Measurements from ENCODE around the gene FUBP1. TPM values are rescaled to one million over a fixed set of nuclear protein-coding genes. Genes with fewer than 3 reads are reported as not detected.

FUBP1 gene
- total and polyA plus RNA-seq, 9 of the 15 experiments (the other 6 are each of a cell fraction or from before 2014, with no cell fraction given), result 104 to 294 (median 213) TPM

DNA sequence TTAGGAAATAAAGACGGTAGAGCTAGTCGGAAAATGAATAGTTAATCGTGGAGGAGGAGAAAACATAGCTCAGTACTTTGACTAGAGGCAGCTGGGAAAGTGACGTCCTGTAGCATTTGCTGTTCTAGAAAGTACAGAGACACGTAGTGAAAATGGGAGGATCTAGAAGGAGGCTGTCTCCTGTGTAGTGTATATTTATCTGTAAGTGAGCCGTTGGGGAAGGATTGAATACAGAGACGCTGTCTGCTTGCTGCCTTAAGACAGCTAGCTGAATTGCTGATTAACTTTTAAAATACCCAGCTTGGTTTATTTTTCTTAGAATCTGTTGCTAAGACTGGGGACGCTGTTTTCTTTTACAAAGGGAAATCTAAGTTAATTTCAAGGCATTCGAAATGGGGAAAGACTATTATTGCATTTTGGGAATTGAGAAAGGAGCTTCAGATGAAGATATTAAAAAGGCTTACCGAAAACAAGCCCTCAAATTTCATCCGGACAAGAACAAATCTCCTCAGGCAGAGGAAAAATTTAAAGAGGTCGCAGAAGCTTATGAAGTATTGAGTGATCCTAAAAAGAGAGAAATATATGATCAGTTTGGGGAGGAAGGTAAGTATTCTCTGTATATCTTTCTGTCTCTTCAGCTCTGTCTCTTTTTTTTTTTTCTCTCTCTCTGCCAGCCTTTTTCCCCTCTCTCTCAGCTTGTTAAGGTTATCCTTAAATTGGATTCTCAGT is 26.0 kb upstream of the FUBP1 start, which contains the start of gene DNAJB4 (continued):
- TF ChIP-seq, protein P1, sequence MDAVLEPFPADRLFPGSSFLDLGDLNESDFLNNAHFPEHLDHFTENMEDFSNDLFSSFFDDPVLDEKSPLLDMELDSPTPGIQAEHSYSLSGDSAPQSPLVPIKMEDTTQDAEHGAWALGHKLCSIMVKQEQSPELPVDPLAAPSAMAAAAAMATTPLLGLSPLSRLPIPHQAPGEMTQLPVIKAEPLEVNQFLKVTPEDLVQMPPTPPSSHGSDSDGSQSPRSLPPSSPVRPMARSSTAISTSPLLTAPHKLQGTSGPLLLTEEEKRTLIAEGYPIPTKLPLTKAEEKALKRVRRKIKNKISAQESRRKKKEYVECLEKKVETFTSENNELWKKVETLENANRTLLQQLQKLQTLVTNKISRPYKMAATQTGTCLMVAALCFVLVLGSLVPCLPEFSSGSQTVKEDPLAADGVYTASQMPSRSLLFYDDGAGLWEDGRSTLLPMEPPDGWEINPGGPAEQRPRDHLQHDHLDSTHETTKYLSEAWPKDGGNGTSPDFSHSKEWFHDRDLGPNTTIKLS (IDR thresholded peaks at IDR 0.05; ENCODE audit: borderline replicate concordance, low read depth), result peak; percentile 65; the same call in 1 of the 2 replicates
- TF ChIP-seq, protein P2, sequence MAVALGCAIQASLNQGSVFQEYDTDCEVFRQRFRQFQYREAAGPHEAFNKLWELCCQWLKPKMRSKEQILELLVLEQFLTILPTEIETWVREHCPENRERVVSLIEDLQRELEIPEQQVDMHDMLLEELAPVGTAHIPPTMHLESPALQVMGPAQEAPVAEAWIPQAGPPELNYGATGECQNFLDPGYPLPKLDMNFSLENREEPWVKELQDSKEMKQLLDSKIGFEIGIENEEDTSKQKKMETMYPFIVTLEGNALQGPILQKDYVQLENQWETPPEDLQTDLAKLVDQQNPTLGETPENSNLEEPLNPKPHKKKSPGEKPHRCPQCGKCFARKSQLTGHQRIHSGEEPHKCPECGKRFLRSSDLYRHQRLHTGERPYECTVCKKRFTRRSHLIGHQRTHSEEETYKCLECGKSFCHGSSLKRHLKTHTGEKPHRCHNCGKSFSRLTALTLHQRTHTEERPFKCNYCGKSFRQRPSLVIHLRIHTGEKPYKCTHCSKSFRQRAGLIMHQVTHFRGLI (CRISPR knock-in tag; IDR thresholded peaks at IDR 0.05), result no peak
- no peak for TF ChIP-seq KLF6 (CRISPR knock-in tag; IDR thresholded peaks at IDR 0.05; ENCODE audit: borderline replicate concordance)
- TF ChIP-seq MTA3 (IDR thresholded peaks at IDR 0.05; ENCODE audit: borderline replicate concordance), result peak; percentile 93; the same call in 1 of the 2 replicates
- TF ChIP-seq, protein P3, sequence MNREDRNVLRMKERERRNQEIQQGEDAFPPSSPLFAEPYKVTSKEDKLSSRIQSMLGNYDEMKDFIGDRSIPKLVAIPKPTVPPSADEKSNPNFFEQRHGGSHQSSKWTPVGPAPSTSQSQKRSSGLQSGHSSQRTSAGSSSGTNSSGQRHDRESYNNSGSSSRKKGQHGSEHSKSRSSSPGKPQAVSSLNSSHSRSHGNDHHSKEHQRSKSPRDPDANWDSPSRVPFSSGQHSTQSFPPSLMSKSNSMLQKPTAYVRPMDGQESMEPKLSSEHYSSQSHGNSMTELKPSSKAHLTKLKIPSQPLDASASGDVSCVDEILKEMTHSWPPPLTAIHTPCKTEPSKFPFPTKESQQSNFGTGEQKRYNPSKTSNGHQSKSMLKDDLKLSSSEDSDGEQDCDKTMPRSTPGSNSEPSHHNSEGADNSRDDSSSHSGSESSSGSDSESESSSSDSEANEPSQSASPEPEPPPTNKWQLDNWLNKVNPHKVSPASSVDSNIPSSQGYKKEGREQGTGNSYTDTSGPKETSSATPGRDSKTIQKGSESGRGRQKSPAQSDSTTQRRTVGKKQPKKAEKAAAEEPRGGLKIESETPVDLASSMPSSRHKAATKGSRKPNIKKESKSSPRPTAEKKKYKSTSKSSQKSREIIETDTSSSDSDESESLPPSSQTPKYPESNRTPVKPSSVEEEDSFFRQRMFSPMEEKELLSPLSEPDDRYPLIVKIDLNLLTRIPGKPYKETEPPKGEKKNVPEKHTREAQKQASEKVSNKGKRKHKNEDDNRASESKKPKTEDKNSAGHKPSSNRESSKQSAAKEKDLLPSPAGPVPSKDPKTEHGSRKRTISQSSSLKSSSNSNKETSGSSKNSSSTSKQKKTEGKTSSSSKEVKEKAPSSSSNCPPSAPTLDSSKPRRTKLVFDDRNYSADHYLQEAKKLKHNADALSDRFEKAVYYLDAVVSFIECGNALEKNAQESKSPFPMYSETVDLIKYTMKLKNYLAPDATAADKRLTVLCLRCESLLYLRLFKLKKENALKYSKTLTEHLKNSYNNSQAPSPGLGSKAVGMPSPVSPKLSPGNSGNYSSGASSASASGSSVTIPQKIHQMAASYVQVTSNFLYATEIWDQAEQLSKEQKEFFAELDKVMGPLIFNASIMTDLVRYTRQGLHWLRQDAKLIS (CRISPR knock-in tag; IDR thresholded peaks at IDR 0.05), result peak; percentile 6; the same call in 1 of the 2 replicates
- TF ChIP-seq, protein P4, sequence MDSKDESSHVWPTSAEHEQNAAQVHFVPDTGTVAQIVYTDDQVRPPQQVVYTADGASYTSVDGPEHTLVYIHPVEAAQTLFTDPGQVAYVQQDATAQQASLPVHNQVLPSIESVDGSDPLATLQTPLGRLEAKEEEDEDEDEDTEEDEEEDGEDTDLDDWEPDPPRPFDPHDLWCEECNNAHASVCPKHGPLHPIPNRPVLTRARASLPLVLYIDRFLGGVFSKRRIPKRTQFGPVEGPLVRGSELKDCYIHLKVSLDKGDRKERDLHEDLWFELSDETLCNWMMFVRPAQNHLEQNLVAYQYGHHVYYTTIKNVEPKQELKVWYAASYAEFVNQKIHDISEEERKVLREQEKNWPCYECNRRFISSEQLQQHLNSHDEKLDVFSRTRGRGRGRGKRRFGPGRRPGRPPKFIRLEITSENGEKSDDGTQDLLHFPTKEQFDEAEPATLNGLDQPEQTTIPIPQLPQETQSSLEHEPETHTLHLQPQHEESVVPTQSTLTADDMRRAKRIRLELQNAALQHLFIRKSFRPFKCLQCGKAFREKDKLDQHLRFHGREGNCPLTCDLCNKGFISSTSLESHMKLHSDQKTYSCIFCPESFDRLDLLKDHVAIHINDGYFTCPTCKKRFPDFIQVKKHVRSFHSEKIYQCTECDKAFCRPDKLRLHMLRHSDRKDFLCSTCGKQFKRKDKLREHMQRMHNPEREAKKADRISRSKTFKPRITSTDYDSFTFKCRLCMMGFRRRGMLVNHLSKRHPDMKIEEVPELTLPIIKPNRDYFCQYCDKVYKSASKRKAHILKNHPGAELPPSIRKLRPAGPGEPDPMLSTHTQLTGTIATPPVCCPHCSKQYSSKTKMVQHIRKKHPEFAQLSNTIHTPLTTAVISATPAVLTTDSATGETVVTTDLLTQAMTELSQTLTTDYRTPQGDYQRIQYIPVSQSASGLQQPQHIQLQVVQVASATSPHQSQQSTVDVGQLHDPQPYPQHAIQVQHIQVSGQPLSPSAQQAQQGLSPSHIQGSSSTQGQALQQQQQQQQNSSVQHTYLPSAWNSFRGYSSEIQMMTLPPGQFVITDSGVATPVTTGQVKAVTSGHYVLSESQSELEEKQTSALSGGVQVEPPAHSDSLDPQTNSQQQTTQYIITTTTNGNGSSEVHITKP (IDR thresholded peaks at IDR 0.05; ENCODE audit: partially characterized antibody), result peak; percentile 49
- peak; percentile 69; the same call in 1 of the 2 replicates for TF ChIP-seq LARP7 (IDR thresholded peaks at IDR 0.05)
- peak; percentile 55; the same call in 1 of the 2 replicates for TF ChIP-seq FOXM1 (IDR thresholded peaks at IDR 0.05; ENCODE audit: low read depth)
- no peak for TF ChIP-seq FOXM1 (CRISPR knock-in tag; IDR thresholded peaks at IDR 0.05; ENCODE audit: low read depth)
- no peak for TF ChIP-seq HDAC8 (tag; IDR thresholded peaks at IDR 0.05)
- peak; percentile 99 for TF ChIP-seq GTF2E2 (tag; IDR thresholded peaks at IDR 0.05)
- 0 out of 4 replicates have a peak, but pooled peaks of 1 of the 2 experiments have one; percentile 59 for TF ChIP-seq RCOR1 (IDR thresholded peaks at IDR 0.05; ENCODE audit: borderline replicate concordance in 1 of 2, low read depth in 2 of 2, low read length in 2 of 2)
- TF ChIP-seq, protein P5, sequence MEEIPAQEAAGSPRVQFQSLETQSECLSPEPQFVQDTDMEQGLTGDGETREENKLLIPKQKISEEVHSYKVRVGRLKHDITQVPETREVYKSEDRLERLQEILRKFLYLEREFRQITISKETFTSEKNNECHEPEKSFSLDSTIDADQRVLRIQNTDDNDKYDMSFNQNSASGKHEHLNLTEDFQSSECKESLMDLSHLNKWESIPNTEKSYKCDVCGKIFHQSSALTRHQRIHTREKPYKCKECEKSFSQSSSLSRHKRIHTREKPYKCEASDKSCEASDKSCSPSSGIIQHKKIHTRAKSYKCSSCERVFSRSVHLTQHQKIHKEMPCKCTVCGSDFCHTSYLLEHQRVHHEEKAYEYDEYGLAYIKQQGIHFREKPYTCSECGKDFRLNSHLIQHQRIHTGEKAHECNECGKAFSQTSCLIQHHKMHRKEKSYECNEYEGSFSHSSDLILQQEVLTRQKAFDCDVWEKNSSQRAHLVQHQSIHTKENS (CRISPR knock-in tag; IDR thresholded peaks at IDR 0.05), result no peak
- no peak for TF ChIP-seq THRAP3 (IDR thresholded peaks at IDR 0.05; ENCODE audit: borderline replicate concordance)
